HG03442 (cell line): ENCODE measurements around the gene CISD3.
A peak's percentile ranks its signal among the peaks of the same experiment; 100 is the strongest.

Experiments
- ATAC-seq: cut with Tn5 transposase; IDR thresholded peaks from one replicate; pipeline ENCODE4 v1.9.1; 2021; ENCODE audit warnings: mild to moderate bottlenecking, moderate library complexity; ENCODE audit not compliant: unreplicated experiment

Gene CISD3

DNA sequence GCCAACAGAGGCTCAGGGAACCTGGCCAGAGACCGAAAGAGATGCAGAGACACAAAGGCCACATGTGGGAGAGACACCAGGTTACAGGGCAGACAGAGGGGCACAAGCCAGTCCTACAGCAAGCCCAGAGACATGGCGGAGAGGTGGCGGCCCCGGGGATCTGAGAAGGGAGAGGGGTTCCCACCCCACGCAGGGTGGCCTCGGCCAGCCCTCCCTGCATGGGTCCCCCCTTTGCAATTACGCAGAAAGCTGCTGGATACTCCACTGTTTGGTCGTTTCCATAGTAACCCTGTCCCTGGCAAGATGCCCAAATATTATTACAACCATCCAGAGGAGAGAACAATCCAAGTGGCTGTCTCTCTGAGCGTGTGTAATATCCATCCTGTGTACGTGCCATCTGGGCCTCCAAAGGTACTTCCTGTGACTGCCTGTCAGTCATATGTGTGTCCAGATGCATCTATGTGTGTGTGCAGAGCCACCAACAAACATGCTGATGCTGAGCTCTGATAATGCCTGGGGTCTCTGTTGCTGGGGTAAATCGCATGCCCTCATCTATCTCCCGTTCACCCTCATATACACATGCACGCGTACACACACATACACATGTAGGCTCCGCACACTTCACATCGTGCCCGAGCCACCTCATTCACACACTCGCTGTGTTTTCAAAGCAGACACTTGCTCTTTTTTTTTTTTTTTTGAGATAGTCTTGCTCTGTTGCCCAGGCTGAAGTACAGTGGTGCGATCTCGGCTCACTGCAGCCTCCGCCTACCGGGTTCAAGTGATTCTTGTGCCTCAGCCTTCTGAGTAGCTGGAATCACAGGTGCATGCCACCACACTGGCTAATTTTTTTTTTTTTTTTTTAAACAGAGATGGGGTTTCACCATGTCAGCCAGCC lies 12.5 kb downstream of the CISD3 start:
- ATAC-seq, result no peak

GRCh38 chr17:38743556-38744171 lies 13.5 kb downstream of the CISD3 start:
- ATAC-seq, result no peak

DNA sequence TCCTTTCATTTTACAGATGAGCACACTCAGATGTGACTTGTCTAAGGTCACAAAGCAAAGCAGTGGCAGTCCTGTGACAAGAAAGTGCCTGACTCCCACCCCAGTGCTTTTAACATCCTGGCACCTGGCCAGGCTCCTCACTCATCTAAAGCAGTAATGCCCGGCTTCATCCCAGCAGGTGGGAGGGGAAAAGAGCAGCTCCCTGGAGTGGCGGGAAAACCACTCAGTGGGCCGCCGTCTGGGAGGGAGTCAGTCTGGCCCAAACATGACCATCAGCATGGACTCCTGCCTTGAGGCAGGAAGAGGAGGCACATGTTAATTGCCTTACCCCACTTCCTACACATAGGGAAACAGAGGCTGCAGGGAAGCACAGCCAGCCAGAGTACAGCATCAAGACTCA lies 15.4 kb downstream of the CISD3 start:
- ATAC-seq, result no peak

- ATAC-seq, result no peak
Measured at GRCh38 chr17:38746004-38746848, 16.1 kb downstream of the CISD3 start.

GRCh38 chr17:38746849-38747462 lies 16.8 kb downstream of the CISD3 start:
- ATAC-seq, result no peak

DNA sequence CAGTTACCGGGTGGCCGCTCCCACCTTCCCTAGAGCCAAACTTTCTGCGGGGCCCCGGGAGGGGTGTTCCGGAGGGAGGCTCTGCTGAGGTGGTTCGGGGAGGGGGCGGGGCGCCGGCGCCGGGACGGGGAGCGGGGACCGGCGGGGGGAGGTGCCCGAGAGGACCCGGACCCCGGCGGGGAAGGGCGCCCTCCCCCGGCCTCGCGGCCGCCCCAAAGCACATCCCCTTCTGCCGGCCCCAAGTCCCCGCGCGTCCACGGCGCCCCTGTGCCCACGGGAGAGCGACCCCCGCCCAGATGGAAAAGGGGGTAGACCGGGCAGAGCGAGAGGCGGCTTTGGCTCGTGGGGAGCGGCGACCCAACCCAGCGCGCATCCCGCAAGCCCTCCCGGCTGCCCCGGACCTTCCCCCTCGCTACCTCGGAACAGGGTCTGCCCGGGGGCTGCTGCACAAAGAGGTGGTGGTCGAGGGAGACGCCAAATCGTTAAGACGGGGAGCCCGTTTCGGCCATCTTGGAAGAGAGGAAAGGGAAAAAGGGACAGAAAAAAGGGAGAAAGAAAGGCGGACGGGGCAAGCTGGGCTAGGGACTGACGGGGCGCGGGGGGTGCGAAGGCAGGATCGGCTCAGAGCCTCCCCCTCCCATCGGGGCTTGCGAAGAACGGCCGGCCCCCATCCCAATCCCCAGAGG lies 17.5 kb downstream of the CISD3 start:
- ATAC-seq, result no peak

- no peak for ATAC-seq
Measured at GRCh38 chr17:38748149-38748891, 18.2 kb downstream of the CISD3 start, which contains the start of gene PCGF2. PCGF2 (minus strand) TSS chr17:38748336; CDS start chr17:38740402, 7,934 bp downstream.

DNA sequence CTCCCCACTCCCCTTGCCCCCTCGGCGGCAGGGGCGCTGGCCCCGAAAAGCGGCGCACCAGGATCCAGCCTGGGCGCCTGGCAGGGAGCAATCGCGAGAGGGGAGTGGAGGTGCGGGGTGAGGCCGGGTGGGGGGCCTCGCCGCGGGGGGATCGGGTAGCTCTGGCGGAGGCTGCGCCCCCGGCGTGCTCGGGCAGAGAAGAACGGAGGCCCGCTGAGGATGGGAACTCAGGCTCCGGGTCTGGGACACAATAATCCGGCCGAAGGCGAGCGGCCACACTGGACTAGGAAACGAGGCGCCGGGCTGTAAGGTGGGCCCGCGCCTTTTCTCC lies 18.7 kb downstream of the CISD3 start:
- no peak for ATAC-seq

DNA sequence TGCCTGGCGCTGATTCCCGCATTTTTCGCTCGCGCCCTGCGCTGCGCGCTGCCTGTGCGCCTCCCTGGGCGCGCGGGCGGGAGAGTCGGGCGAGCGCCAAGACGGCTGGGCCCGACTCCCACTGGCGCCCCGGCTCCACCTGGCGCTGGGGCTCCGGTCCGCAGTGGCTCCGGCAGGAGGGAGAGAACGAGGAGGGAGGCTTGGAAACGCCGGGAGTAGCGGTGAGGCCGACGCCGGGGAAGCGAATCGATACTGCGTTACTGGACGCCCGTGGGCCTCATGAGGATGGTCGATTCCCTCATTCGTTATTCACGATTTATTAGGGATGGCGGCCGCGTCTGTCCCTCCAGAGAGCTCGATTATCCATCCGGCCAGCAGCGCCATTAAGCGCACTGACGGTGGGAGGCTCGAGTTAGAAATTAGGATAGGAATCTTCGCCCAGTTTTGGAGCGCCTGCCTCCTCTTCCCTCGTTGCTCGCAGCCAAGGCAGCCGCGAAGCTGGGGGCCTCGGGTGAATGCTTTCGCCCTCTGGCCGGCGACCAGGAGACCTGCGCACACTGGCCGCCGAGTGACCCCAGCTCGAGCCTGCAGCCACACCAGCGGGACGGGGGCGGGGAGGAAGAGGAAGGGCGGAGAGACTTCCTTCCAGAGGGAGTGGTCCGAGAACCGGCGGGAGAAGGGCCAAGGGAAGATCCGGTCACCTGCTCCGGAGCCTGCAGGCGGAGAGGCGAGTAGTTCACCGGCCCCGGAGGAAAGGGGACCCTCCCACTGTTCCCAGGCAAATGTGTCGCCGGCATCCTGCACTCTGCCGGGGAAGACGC lies 19.3 kb downstream of the CISD3 start:
- no peak for ATAC-seq

DNA sequence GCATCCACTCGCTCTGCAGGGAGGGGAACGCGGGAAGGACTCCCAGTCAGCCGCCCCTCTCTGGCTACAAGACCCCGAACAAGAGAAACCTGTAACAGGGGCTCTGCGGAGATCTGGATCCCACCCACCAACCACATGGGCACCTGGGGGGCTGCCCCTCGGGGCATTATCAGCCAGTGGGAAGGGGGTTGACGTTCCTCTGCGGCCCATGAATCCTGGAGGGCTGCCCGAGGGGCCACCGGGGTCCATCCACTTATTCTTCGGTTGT lies 19.8 kb downstream of the CISD3 start:
- ATAC-seq, result no peak

GRCh38 chr17:38750312-38751121 lies 20.4 kb downstream of the CISD3 start:
- ATAC-seq, result no peak

DNA sequence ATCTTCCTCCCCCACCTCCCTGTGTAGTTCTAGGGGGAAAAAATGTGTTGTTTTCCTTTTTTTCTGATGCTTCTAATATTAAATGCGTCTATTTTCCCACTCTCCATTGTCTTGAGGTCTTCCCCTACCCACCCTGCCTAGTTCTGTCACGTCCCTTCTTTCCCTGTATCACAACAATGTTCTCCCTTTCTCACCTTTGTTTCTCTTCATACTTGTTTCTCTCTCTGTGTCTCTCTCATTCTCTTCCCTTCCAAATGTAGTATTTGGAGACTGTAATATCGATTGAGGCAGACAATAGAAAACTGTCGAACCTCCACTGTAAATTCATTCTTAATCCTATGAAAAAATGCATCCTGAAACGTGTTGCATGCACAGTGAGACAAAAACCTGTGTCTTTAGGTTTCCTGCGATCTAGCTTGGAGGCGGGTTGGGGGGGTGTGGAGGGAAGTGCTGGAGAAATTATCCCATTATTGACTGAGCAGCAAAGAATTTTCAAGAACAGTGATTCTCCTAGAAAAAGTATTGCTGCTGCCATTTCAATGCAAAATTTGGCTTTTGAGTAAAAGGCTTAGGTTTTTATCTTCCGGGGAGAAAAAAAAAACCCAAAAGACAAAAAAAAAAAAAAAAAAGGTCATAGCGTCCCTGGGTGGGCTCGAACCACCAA lies 21.1 kb downstream of the CISD3 start:
- ATAC-seq, result no peak

- ATAC-seq, result peak; percentile 4
Measured at GRCh38 chr17:38751808-38752307, 21.7 kb downstream of the CISD3 start.

DNA sequence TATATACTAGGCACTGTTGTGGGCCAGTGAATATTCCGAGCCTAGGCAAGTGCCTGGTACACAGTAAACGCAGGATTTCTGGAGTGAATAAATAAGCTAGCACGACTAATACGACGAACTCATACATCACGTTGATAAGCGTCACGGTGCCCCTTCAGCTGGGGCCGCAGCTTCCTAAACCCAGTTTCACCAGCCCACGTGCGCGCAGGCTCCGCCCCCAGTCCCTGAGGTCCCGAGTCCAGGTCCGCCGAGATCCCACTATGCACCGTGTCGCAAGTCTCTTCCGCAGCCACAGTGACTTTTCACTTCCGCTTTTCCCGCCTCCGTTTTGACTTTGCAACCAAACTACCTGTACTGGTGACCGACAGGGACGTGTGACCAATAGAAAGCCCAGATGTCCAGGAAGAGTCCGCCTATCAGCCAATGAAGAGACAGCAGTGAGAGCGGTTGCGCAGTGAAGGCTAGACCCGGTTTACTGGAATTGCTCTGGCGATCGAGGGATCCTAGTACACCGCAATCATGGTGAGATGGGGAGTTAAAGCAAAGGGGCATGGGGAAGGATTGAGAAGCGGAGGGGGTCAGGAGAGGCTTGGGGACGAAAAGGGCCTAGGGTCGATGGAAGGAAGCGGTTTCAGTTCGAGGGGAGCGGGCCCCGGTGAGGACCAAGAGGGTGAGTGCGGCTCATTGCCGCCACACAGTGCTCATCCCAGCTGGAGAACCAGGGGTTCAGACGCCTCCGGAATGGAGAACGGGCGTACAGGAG lies 22.3 kb downstream of the CISD3 start, which contains the start of gene PSMB3:
PSMB3 (plus strand) TSS at position 434 of the 763 bp plus-strand sequence; CDS start at position 520, 86 bp downstream.
- ATAC-seq, result peak; percentile 80

GRCh38 chr17:38753071-38753506 lies 22.9 kb downstream of the CISD3 start:
- ATAC-seq, result no peak

- no peak for ATAC-seq
Measured at GRCh38 chr17:38761612-38762011, 31.5 kb downstream of the CISD3 start.

DNA sequence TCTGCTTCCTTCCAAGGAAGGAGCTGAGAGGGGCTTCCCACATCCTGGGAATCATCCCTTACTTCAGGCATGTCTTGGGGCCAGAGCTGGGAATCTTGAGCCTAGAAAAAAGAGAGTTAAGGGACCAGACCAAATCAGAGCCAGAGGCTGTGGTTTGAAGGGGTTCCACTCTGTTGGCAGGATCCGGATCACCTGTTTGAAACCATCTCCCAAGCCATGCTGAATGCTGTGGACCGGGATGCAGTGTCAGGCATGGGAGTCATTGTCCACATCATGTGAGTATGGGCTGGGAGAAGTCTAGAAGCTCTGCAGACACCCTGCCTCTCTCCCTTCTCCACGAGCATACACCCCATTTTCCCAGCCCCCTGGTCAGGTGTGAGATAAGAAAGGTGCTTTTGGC lies 32.1 kb downstream of the CISD3 start:
- no peak for ATAC-seq
